ENCODE results near the gene ZIM2.
"Not testable (repeated sequence)": the region's sequence is repeated elsewhere in the genome, so short reads cannot be mapped to it uniquely, and the experiment has no call there.

Gene ZIM2

GRCh38 chr19:56840451-56841192, at the start of gene ZIM2, which contains the start of gene PEG3:
Gene ZIM2 (minus strand): TSS chr19:56840726. CDS start chr19:56824277, 16,449 bp downstream.
Gene PEG3 (minus strand): TSS chr19:56840726. CDS start chr19:56824655, 16,071 bp downstream.
- DNase-seq = no peak

- no peak for DNase-seq
Measured at GRCh38 chr19:56885173-56885985, 44.9 kb upstream of the ZIM2 start.

- DNase-seq = no peak
Measured at GRCh38 chr19:56884441-56884840, 43.9 kb upstream of the ZIM2 start.

GRCh38 chr19:56880592-56881190, 40.2 kb upstream of the ZIM2 start:
- no peak for DNase-seq

- DNase-seq = no peak
Measured at GRCh38 chr19:56877069-56877715, 36.7 kb upstream of the ZIM2 start.

GRCh38 chr19:56875717-56876116, 35.2 kb upstream of the ZIM2 start:
- DNase-seq = no peak

- no peak for DNase-seq
Measured at GRCh38 chr19:56874530-56874929, 34.0 kb upstream of the ZIM2 start.

- no peak for DNase-seq
Measured at GRCh38 chr19:56873493-56873892, 33.0 kb upstream of the ZIM2 start.

- no peak for DNase-seq
Measured at GRCh38 chr19:56869886-56870285, 29.4 kb upstream of the ZIM2 start.

GRCh38 chr19:56868446-56868845, 27.9 kb upstream of the ZIM2 start:
- DNase-seq = no peak

- no peak for DNase-seq
Measured at GRCh38 chr19:56866538-56866937, 26.0 kb upstream of the ZIM2 start.

- no peak for DNase-seq
Measured at GRCh38 chr19:56864443-56865125, 24.1 kb upstream of the ZIM2 start.

GRCh38 chr19:56862741-56863140, 22.2 kb upstream of the ZIM2 start:
- no peak for DNase-seq

- not testable (repeated sequence) for DNase-seq
Measured at GRCh38 chr19:56860409-56860808, 19.9 kb upstream of the ZIM2 start.

- DNase-seq = no peak
Measured at GRCh38 chr19:56858026-56858425, 17.5 kb upstream of the ZIM2 start.

GRCh38 chr19:56856822-56857221, 16.3 kb upstream of the ZIM2 start:
- no peak for DNase-seq

GRCh38 chr19:56852361-56852760, 11.8 kb upstream of the ZIM2 start:
- not testable (repeated sequence) for DNase-seq

- DNase-seq = no peak
Measured at GRCh38 chr19:56848166-56848565, 7.6 kb upstream of the ZIM2 start.

GRCh38 chr19:56842412-56842811, 1.9 kb upstream of the ZIM2 start:
- no peak for DNase-seq

- no peak for DNase-seq
Measured at GRCh38 chr19:56841193-56841543, 642 bp upstream of the ZIM2 start.

- DNase-seq = no peak
Measured at GRCh38 chr19:56839652-56840450, 675 bp downstream of the ZIM2 start.

All from NCI-H510A (cell line).